Breast epithelium (tissue), 4 donors: Measurements from ENCODE around the gene ST8SIA3. TPM values are rescaled to one million over a fixed set of nuclear protein-coding genes. Genes with fewer than 3 reads are reported as not detected.

ENCODE experiments used
- DNase-seq, 2 donors: peaks; one replicate each; pipeline ENCODE4 v3.0.0-alpha.2; 2019; ENCODE audit warnings: low spot score in 2 of 2
- H3K27ac ChIP-seq, 2 donors: fragments of 200-600 bp; sonication (generic) in 1 of 2; one replicate each; pipeline ENCODE4 v1.5.1; 2016 to 2019; ENCODE audit warnings: mild to moderate bottlenecking in 1 of 2
- H3K27me3 ChIP-seq, 2 donors: fragments of 200-600 bp; sonication (generic) in 1 of 2; one replicate each; pipeline versions ENCODE4 v1.5.1 to v1.6.0; 2017 to 2019; ENCODE audit warnings: control low read depth in 1 of 2, mild to moderate bottlenecking in 1 of 2
- H3K36me3 ChIP-seq: fragments of 200-600 bp; one replicate; pipeline ENCODE4 v1.5.1; 2019
- H3K4me1 ChIP-seq, 2 donors: fragments of 200-600 bp; sonication (generic); one replicate each; pipeline ENCODE4 v1.5.1; 2016 to 2019; ENCODE audit warnings: control low read depth in 1 of 2
- H3K4me3 ChIP-seq, 3 donors: fragments of 200-600 bp; sonication (generic); 1 replicate in 2 of 3; 2 replicates in 1 of 3; pipeline ENCODE4 v1.5.1; 2016 to 2019; ENCODE audit warnings: mild to moderate bottlenecking in 3 of 3, moderate library complexity in 2 of 3
- H3K9me3 ChIP-seq, 2 donors: fragments of 200-600 bp; sonication (generic) in 1 of 2; one replicate each; pipeline ENCODE4 v1.5.1; 2016 to 2019; ENCODE audit warnings: control low read depth in 1 of 2
- POLR2A ChIP-seq: fragments of 450-650 bp; IDR thresholded peaks from one replicate; pipeline ENCODE4 v1.6.1; 2016; ENCODE audit warnings: antibody characterized with exemption, mild to moderate bottlenecking, moderate library complexity
- POLR2AphosphoS5 ChIP-seq, 3 donors: sonication (generic); formaldehyde crosslinking; IDR thresholded peaks; one replicate each; pipeline ENCODE4 v1.6.1; 2017; ENCODE audit warnings: antibody characterized with exemption in 3 of 3
- intact Hi-C: fragments of 100-400 bp; cut with DNase I; formaldehyde crosslinking; loops from one replicate; pipeline ENCODE4 v1.15.1; 2023; ENCODE audit warnings: low total_unique reads
- total RNA-seq, 3 donors: library from RNA; depleted of rRNA; stranded (reverse); fragments of >200 nt; gene quantifications; one replicate each; pipeline ENCODE4 v1.1.0, GENCODE V29; 2016
- TF ChIP-seq, protein P1 (sequence below), 3 donors: fragments of 450-650 bp; IDR thresholded peaks; one replicate each; pipeline ENCODE4 v1.5.1; 2016 to 2017; ENCODE audit warnings: antibody characterized with exemption in 3 of 3, mild to moderate bottlenecking in 3 of 3, moderate library complexity in 3 of 3

The ST8SIA3 gene
- total RNA-seq, 3 donors from 2014 or later, result not detected

DNA sequence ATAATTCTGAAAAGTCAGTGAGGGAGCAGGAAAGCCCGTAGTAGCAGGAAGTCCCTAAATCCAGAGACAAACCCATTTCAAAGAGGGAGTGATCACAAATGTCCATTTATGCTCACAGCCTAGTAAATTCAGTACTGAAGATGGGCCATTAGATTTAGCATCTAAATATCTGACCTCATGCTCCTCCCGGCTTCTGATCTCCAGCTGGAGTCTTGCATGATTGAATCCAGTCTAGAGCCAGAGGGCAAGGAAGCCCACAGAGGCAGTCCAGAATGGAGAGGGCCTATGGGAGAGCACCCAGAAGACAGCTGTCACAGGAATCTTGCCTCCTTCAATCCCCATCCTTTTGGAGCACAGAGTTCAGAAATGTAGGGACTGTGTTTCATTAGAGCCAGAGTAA lies 16.0 kb upstream of the ST8SIA3 start:
- H3K27me3 ChIP-seq, result peaks cover 0 to 3% of the 10 kb centered on the region in 2 donors
- H3K9me3 ChIP-seq, result no peaks in the 10 kb centered on the region
- H3K4me3 ChIP-seq, result no peak overlapping the region
- H3K36me3 ChIP-seq, result no peaks in the 10 kb centered on the region
- intact Hi-C loops, result no loop called here
- no peaks in the 10 kb centered on the region for H3K4me1 ChIP-seq
- H3K27ac ChIP-seq, result no peak overlapping the region
- TF ChIP-seq POLR2AphosphoS5 (IDR thresholded peaks at IDR 0.05), result no peak
- no peak for TF ChIP-seq POLR2A
- TF ChIP-seq, protein P1, sequence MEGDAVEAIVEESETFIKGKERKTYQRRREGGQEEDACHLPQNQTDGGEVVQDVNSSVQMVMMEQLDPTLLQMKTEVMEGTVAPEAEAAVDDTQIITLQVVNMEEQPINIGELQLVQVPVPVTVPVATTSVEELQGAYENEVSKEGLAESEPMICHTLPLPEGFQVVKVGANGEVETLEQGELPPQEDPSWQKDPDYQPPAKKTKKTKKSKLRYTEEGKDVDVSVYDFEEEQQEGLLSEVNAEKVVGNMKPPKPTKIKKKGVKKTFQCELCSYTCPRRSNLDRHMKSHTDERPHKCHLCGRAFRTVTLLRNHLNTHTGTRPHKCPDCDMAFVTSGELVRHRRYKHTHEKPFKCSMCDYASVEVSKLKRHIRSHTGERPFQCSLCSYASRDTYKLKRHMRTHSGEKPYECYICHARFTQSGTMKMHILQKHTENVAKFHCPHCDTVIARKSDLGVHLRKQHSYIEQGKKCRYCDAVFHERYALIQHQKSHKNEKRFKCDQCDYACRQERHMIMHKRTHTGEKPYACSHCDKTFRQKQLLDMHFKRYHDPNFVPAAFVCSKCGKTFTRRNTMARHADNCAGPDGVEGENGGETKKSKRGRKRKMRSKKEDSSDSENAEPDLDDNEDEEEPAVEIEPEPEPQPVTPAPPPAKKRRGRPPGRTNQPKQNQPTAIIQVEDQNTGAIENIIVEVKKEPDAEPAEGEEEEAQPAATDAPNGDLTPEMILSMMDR (IDR thresholded peaks at IDR 0.05), result no peak
- no peak for DNase-seq

DNA sequence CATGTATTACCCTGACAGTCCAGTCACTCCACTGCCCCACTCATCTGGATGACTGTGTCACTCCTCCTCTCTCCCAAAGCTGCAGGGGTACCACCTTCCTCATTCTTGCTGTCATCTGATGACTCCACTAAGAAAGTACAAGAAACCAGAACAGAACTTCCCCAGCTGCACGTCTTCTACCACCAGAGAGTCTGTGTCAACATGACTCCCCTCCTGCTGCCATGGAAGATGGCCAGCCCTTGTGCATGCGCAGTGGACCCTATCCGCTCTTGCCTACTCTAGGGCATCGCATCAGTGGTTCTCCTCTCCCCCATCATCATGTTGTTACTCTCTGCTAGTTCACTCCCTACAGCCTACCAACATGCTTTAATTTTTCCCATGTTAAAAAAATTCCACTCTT lies 14.5 kb upstream of the ST8SIA3 start:
- Histone ChIP-seq H3K4me3 (no peak overlapping the region), H3K4me1 (no peaks in the 10 kb centered on the region), H3K27ac (no peak overlapping the region), H3K36me3 (no peaks in the 10 kb centered on the region), H3K27me3 (peaks cover 0 to 3% of the 10 kb centered on the region in 2 donors), H3K9me3 (no peaks in the 10 kb centered on the region)
- TF ChIP-seq, protein P1 (IDR thresholded peaks at IDR 0.05), result no peak
- TF ChIP-seq POLR2A (no peak), POLR2AphosphoS5 (IDR thresholded peaks at IDR 0.05) (no peak)
- intact Hi-C loops, result no loop called here
- DNase-seq, result no peak

DNA sequence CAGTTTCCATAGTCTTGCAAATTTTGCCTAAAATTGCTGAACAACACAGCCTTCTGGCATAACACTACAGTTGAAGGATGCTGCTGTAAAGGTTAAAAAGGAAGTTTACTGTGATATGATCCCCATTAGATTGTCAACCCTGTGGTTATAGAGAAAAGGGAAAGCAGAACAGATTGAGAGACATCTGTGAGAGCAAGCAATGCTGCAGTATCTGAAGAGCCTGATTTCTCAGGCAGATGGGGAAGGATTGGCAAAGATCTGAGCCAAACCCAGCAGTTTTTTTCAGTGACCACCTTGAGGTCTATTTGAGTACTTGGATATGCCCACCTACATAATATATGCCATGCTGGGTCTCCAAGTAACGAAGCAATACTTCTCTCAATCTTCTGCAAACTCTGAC lies 8.5 kb upstream of the ST8SIA3 start:
- intact Hi-C loops, result no loop called here
- TF ChIP-seq POLR2AphosphoS5 (IDR thresholded peaks at IDR 0.05) (no peak), POLR2A (no peak)
- TF ChIP-seq, protein P1 (IDR thresholded peaks at IDR 0.05), result no peak
- no peaks in the 10 kb centered on the region for H3K4me1 ChIP-seq

DNA sequence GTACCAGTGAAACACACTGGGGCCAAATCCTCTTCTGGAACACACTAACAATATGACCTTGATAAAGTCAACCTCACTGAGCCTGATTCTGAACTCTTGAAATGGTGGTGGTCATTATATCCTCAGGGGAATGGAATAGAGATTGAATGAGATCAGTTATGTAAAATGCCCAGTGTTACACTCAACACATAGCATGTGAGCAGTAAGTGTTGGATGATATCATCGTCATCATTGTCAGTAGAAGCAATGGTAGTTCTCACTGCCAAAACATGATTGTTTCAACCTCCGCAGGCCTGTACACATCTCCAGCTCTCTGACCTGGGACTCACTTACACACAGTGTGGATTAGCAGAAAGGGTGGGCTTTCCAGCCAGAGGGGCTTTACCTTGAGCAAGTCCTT lies 5.5 kb upstream of the ST8SIA3 start:
- Histone ChIP-seq H3K4me1 (no peaks in the 10 kb centered on the region), H3K27ac (no peak overlapping the region), H3K36me3 (no peaks in the 10 kb centered on the region), H3K4me3 (no peak overlapping the region), H3K9me3 (no peaks in the 10 kb centered on the region), H3K27me3 (peaks cover 0 to 25% of the 10 kb centered on the region in 2 donors)
- TF ChIP-seq POLR2A (no peak), POLR2AphosphoS5 (IDR thresholded peaks at IDR 0.05) (no peak)
- TF ChIP-seq, protein P1 (IDR thresholded peaks at IDR 0.05), result no peak
- no peak for DNase-seq
- intact Hi-C loops, result no loop called here

More for the DNA sequence above, 8.5 kb upstream of the ST8SIA3 start:
- Histone ChIP-seq H3K27me3 (peaks cover 0 to 7% of the 10 kb centered on the region in 2 donors), H3K9me3 (no peaks in the 10 kb centered on the region), H3K27ac (no peak overlapping the region), H3K36me3 (no peaks in the 10 kb centered on the region), H3K4me3 (no peak overlapping the region)
- DNase-seq, result no peak

DNA sequence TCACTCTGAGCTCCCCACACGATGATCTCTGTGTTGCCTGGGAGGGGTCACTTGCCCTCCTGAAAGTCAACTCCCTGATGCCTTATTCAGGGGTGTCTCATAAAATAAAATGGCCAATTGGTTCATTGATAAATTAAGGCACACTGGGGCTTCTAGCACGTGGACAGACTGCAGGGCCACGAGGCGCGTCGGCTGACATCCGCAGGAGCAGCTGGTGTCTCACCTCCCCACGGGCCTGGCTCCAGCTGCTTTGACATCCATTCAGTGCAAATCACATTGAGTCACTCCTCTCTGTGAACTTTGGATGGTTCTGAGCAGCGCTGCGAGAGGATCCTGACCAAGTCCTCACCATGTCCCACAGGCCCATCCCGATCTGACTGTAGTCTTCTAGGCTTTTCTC lies 4.6 kb upstream of the ST8SIA3 start:
- Histone ChIP-seq H3K4me3 (no peak overlapping the region), H3K36me3 (no peaks in the 10 kb centered on the region), H3K27me3 (peaks cover 0 to 34% of the 10 kb centered on the region in 2 donors), H3K4me1 (no peaks in the 10 kb centered on the region), H3K27ac (no peak overlapping the region), H3K9me3 (no peaks in the 10 kb centered on the region)
- DNase-seq, result no peak
- TF ChIP-seq, protein P1 (IDR thresholded peaks at IDR 0.05), result no peak
- TF ChIP-seq POLR2A (no peak), POLR2AphosphoS5 (IDR thresholded peaks at IDR 0.05) (no peak)
- intact Hi-C loops, result no loop called here
